Tibial nerve (tissue), 4 donors: ENCODE results near the gene GCN1. TPM values are rescaled to one million over a fixed set of nuclear protein-coding genes. Genes with fewer than 3 reads are reported as not detected.

ENCODE experiments used
- DNase-seq, 2 donors: peaks; one replicate each; pipeline ENCODE4 v3.0.0-alpha.2; 2019; ENCODE audit warnings: low spot score in 2 of 2
- H3K27ac ChIP-seq, 4 donors: fragments of 200-600 bp; sonication (generic) in 3 of 4; one replicate each; pipeline ENCODE4 v1.5.1; 2017 to 2019; ENCODE audit warnings: mild to moderate bottlenecking in 1 of 4
- H3K27me3 ChIP-seq, 2 donors: fragments of 200-600 bp; sonication (generic) in 1 of 2; one replicate each; pipeline versions ENCODE4 v1.5.1 to v1.6.0; 2017 to 2019
- H3K36me3 ChIP-seq, 3 donors: fragments of 200-600 bp; sonication (generic); one replicate each; pipeline ENCODE4 v1.5.1; 2018 to 2019
- H3K4me1 ChIP-seq, 4 donors: fragments of 200-600 bp; sonication (generic) in 3 of 4; one replicate each; pipeline ENCODE4 v1.5.1; 2017 to 2019
- H3K4me3 ChIP-seq, 4 donors: fragments of 200-600 bp; sonication (generic) in 3 of 4; one replicate each; pipeline ENCODE4 v1.5.1; 2017 to 2019; ENCODE audit warnings: mild to moderate bottlenecking in 1 of 4, moderate library complexity in 1 of 4
- H3K9me3 ChIP-seq, 4 donors: fragments of 200-600 bp; sonication (generic) in 3 of 4; one replicate each; pipeline ENCODE4 v1.5.1; 2017 to 2019
- CTCF ChIP-seq, 5 experiments: fragments of 200-600 bp in 3 of 5; fragments of 450-650 bp in 2 of 5; sonication (generic) in 3 of 5; IDR thresholded peaks; one replicate each; pipeline ENCODE4 v1.5.1; 2016 to 2019; ENCODE audit warnings: antibody characterized with exemption in 5 of 5, mild to moderate bottlenecking in 3 of 5, moderate library complexity in 2 of 5
- EP300 ChIP-seq, 2 donors: sonication (generic); formaldehyde crosslinking; IDR thresholded peaks; one replicate each; pipeline ENCODE4 v1.6.1; 2017; ENCODE audit warnings: antibody characterized with exemption in 2 of 2, mild to moderate bottlenecking in 1 of 2
- POLR2A ChIP-seq, 2 donors: fragments of 450-650 bp; IDR thresholded peaks; one replicate each; pipeline ENCODE4 v1.6.1; 2017; ENCODE audit warnings: antibody characterized with exemption in 2 of 2, mild to moderate bottlenecking in 2 of 2, moderate library complexity in 2 of 2
- WGBS, 2 donors: methylation state at CpG; one replicate each; pipeline ENCODE4 v1.1.5; 2018; 5-methylcytosine and 5-hydroxymethylcytosine counted together
- total RNA-seq, 4 donors: library from RNA; depleted of rRNA; stranded (reverse); fragments of >200 nt; gene quantifications; one replicate each; pipeline ENCODE4 v1.1.0, GENCODE V29; 2016

Gene GCN1
- total RNA-seq, 4 donors from 2014 or later = 44.6 to 138 (median 106) TPM

- no peak overlapping the region for H3K4me3 ChIP-seq
- TF ChIP-seq CTCF (IDR thresholded peaks at IDR 0.05) (no peak), POLR2A (IDR thresholded peaks at IDR 0.05) (no peak)
- H3K4me1 ChIP-seq = peaks cover 0 to 33% (median 19%) of the 10 kb centered on the region in 4 donors
- H3K9me3 ChIP-seq = no peaks in the 10 kb centered on the region
- DNase-seq = no peak
- peaks cover 4 to 53% (median 17%) of the 10 kb centered on the region in 3 donors for H3K36me3 ChIP-seq
- 85 to 88% methylated on average over 5 of the region's 5 CpGs for WGBS, 2 donors
- H3K27me3 ChIP-seq = no peaks in the 10 kb centered on the region
- H3K27ac ChIP-seq = no peak overlapping the region
Measured at GRCh38 chr12:120190386-120190785, 4.1 kb downstream of the GCN1 start.

- Histone ChIP-seq H3K4me3 (no peak overlapping the region), H3K27me3 (no peaks in the 10 kb centered on the region), H3K9me3 (no peaks in the 10 kb centered on the region), H3K4me1 (peaks cover 0 to 4% (median 0%) of the 10 kb centered on the region in 4 donors), H3K36me3 (peaks cover 4 to 90% (median 30%) of the 10 kb centered on the region in 3 donors), H3K27ac (no peak overlapping the region)
- DNase-seq = no peak
- TF ChIP-seq POLR2A (IDR thresholded peaks at IDR 0.05) = no peak
- no peak for TF ChIP-seq CTCF (IDR thresholded peaks at IDR 0.05)
- no peak for TF ChIP-seq EP300 (IDR thresholded peaks at IDR 0.05)
- WGBS, 2 donors = 83 to 86% methylated on average over 4 of the region's 4 CpGs
Measured at GRCh38 chr12:120186654-120187053, 7.9 kb downstream of the GCN1 start.

- H3K4me3 ChIP-seq = no peak overlapping the region
Measured at GRCh38 chr12:120183211-120183631, 11.3 kb downstream of the GCN1 start.

GRCh38 chr12:120181991-120182631 lies 12.4 kb downstream of the GCN1 start:
- WGBS, 2 donors = 80 to 83% methylated on average over 7 to 8 of the region's 8 CpGs
- TF ChIP-seq POLR2A (IDR thresholded peaks at IDR 0.05) (no peak), CTCF (IDR thresholded peaks at IDR 0.05) (no peak), EP300 (IDR thresholded peaks at IDR 0.05) (no peak)
- Histone ChIP-seq H3K27ac (no peak overlapping the region), H3K9me3 (no peaks in the 10 kb centered on the region), H3K4me3 (no peak overlapping the region), H3K27me3 (no peaks in the 10 kb centered on the region), H3K4me1 (no peaks in the 10 kb centered on the region), H3K36me3 (peaks cover under 1 to 93% (median 42%) of the 10 kb centered on the region in 3 donors)
- no peak for DNase-seq

More at GRCh38 chr12:120183211-120183631, 11.3 kb downstream of the GCN1 start:
- no peak overlapping the region for H3K27ac ChIP-seq
- no peak for TF ChIP-seq CTCF (IDR thresholded peaks at IDR 0.05)
- TF ChIP-seq EP300 (IDR thresholded peaks at IDR 0.05) = no peak
- no peak for TF ChIP-seq POLR2A (IDR thresholded peaks at IDR 0.05)
- H3K9me3 ChIP-seq = no peaks in the 10 kb centered on the region
- H3K36me3 ChIP-seq = peaks cover 4 to 93% (median 32%) of the 10 kb centered on the region in 3 donors
- 84 to 85% methylated on average over 5 of the region's 5 CpGs for WGBS, 2 donors
- H3K4me1 ChIP-seq = no peaks in the 10 kb centered on the region
- DNase-seq = no peak
- H3K27me3 ChIP-seq = no peaks in the 10 kb centered on the region

GRCh38 chr12:120180975-120181374 lies 13.5 kb downstream of the GCN1 start:
- no peaks in the 10 kb centered on the region for H3K27me3 ChIP-seq
- peaks cover 0 to 93% (median 42%) of the 10 kb centered on the region in 3 donors for H3K36me3 ChIP-seq
- H3K27ac ChIP-seq = no peak overlapping the region
- H3K4me3 ChIP-seq = no peak overlapping the region
- TF ChIP-seq POLR2A (IDR thresholded peaks at IDR 0.05) = no peak
- TF ChIP-seq CTCF (IDR thresholded peaks at IDR 0.05) = no peak
- no peak for TF ChIP-seq EP300 (IDR thresholded peaks at IDR 0.05)
- H3K9me3 ChIP-seq = no peaks in the 10 kb centered on the region
- no peaks in the 10 kb centered on the region for H3K4me1 ChIP-seq
- WGBS, 2 donors = 93 to 95% methylated on average over 7 of the region's 7 CpGs
- DNase-seq = no peak
